Pancreas (tissue), 10 donors: ENCODE results near the gene ACP4. TPM values are rescaled to one million over a fixed set of nuclear protein-coding genes. Genes with fewer than 3 reads are reported as not detected.

ENCODE experiments used
- ATAC-seq, 4 donors: fragments of 200-7000 bp; cut with Tn5 transposase; one replicate each; pipeline versions ENCODE4 v1.8.0 to v1.9.1; 2020; ENCODE audit warnings: mild to moderate bottlenecking in 4 of 4, moderate library complexity in 4 of 4
- DNase-seq, 6 donors: peaks; one replicate each; pipeline ENCODE4 v3.0.0-alpha.2; 2020
- FAIRE-seq: peaks from 2 replicates; lab custom pipeline; 2012; peaks lifted over from hg19 to GRCh38; lab: Jason Lieb, UNC
- H3K27ac ChIP-seq, 4 donors: fragments of 200-600 bp; sonication (generic); 1 replicate in 3 of 4; 2 replicates in 1 of 4; pipeline versions ENCODE4 v1.5.0 to v1.8.0; 2020
- H3K27me3 ChIP-seq, 4 donors: fragments of 200-600 bp; one replicate each; pipeline ENCODE4 v1.8.0; 2021
- H3K36me3 ChIP-seq, 3 donors: fragments of 200-600 bp; sonication (generic) in 1 of 3; one replicate each; pipeline versions ENCODE4 v1.5.0 to v1.8.0; 2020 to 2021
- H3K4me1 ChIP-seq, 3 donors: fragments of 200-600 bp; one replicate each; pipeline ENCODE4 v1.8.0; 2021
- H3K4me3 ChIP-seq, 4 donors: fragments of 200-600 bp; sonication (generic) in 2 of 4; one replicate each; pipeline versions ENCODE4 v1.5.0 to v1.8.0; 2020 to 2021
- H3K9me3 ChIP-seq, 4 donors: fragments of 200-600 bp; one replicate each; pipeline ENCODE4 v1.8.0; 2021
- WGBS, 2 donors: extraction: QIAGEN DNeasy Blood & Tissue Kit; methylation state at CpG; one replicate each; pipeline ENCODE4 v1.1.7; 2013; 5-methylcytosine and 5-hydroxymethylcytosine counted together
- intact Hi-C, 3 donors: fragments of 100-400 bp; cut with DNase I; formaldehyde crosslinking; loops; one replicate each; pipeline versions ENCODE4 v1.11.1 to v1.14.2; 2022
- polyA plus RNA-seq, 2 donors: library from polyadenylated mRNA; stranded (reverse); fragments of 200-250 nt; gene quantifications; one replicate each; pipeline ENCODE4 v1.2.3, GENCODE V29; 2013
- total RNA-seq, 6 donors: library from RNA; stranded (reverse); fragmentation: NEBNext Ultra II Directional in 4 of 6; extraction: Animal tissue kit (Norgen Biotek cat#: 25700) in 4 of 6; gene quantifications; one replicate each; pipeline versions ENCODE4 v1.2.1 to v1.2.4, GENCODE V29; 2021 to 2023
- TF ChIP-seq, protein P1 (sequence below), 4 donors: fragments of 200-600 bp; sonication (generic) in 3 of 4; IDR thresholded peaks; one replicate each; pipeline versions ENCODE4 v1.5.0 to v1.8.0; 2021; ENCODE audit warnings: antibody characterized with exemption in 4 of 4
- donor health status: healthy with polysubstance abuse.
- donor health status: DM: no; HTN: no; CAD: no; lungs with moderate emphysema.
- donor health status: DM: no; HTN: no; CAD: no.
- donor health status: control.
- donor health status: control.
- donor health status: Bipolar disorder and iron deficiency.
- donor health status: DM: yes; HTN: yes; CAD: no.
- donor health status: DM: no; HTN: no; CAD: no.
- donor health status: DM: no; HTN: no; CAD: no.
- donor health status: DM: yes; HTN: yes; CAD: no.

Gene ACP4
- total and polyA plus RNA-seq, 8 donors: not detected

DNA sequence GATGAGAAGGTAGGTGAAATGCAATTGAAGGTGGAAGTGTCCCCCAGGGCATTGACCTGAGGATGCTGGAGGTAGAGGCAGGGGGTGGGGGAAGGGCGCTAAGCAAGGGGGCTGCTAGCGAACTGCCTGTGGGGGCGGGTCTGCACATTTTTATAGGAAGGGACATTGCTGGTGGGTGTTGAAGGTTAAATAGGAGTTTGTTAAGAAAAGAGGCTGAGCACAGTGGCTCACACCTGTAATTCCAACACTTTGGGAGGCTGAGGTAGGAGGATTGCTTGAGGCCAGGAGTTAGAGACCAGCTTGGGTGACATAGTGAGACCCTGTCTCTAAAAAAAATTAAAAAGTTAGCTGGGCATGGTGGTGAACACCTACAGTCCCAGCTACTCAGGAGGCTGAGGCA, 5.5 kb upstream of the ACP4 start:
- Histone ChIP-seq H3K36me3 (no peaks in the 10 kb centered on the region), H3K27ac (no peak overlapping the region), H3K9me3 (no peaks in the 10 kb centered on the region), H3K4me1 (no peaks in the 10 kb centered on the region), H3K4me3 (no peak overlapping the region), H3K27me3 (peaks cover 0 to 18% (median 5%) of the 10 kb centered on the region in 4 donors)
- intact Hi-C loops: loop anchor here in 1 of 3 donors (5.0 kb wide), 2 partner anchors 242 to 427 kb away; no protein-coding TSS in a partner anchor
- TF ChIP-seq, protein P1, sequence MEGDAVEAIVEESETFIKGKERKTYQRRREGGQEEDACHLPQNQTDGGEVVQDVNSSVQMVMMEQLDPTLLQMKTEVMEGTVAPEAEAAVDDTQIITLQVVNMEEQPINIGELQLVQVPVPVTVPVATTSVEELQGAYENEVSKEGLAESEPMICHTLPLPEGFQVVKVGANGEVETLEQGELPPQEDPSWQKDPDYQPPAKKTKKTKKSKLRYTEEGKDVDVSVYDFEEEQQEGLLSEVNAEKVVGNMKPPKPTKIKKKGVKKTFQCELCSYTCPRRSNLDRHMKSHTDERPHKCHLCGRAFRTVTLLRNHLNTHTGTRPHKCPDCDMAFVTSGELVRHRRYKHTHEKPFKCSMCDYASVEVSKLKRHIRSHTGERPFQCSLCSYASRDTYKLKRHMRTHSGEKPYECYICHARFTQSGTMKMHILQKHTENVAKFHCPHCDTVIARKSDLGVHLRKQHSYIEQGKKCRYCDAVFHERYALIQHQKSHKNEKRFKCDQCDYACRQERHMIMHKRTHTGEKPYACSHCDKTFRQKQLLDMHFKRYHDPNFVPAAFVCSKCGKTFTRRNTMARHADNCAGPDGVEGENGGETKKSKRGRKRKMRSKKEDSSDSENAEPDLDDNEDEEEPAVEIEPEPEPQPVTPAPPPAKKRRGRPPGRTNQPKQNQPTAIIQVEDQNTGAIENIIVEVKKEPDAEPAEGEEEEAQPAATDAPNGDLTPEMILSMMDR (IDR thresholded peaks at IDR 0.05): no peak
- ATAC-seq (no peak), FAIRE-seq (no peak), DNase-seq (no peak)
- 78 to 86% methylated on average over 3 of the region's 3 CpGs for WGBS, 2 donors

DNA sequence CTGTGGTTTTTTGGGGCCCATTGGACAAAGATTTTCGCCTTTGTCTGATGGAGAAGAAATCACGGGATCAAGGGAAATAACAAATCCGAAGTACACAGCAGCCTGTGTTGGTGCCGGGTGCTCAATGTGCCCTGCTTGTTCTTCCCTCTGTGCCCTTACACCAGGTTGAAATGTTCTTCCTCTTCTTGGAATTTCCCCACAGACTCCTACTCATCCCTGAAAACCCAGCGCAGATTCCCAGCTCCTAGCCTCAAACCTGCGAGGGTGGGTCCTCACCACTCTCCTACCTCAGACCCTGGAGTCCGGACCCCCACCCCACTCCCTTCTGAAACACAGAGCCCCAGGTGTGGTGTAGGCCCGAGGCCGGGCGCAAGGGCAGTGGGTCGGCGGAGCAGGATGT, 4.9 kb upstream of the ACP4 start:
- H3K4me1 ChIP-seq: no peaks in the 10 kb centered on the region
- H3K36me3 ChIP-seq: no peaks in the 10 kb centered on the region
- H3K4me3 ChIP-seq: no peak overlapping the region
- FAIRE-seq (no peak), DNase-seq (no peak), ATAC-seq (no peak)
- intact Hi-C loops: no loop called here
- H3K27me3 ChIP-seq: peaks cover 0 to 17% (median 5%) of the 10 kb centered on the region in 4 donors
- no peaks in the 10 kb centered on the region for H3K9me3 ChIP-seq
- H3K27ac ChIP-seq: no peak overlapping the region
- 79 to 88% methylated on average over 12 of the region's 12 CpGs for whole genome bisulfite sequencing, 2 donors
- TF ChIP-seq, protein P1 (IDR thresholded peaks at IDR 0.05): no peak

DNA sequence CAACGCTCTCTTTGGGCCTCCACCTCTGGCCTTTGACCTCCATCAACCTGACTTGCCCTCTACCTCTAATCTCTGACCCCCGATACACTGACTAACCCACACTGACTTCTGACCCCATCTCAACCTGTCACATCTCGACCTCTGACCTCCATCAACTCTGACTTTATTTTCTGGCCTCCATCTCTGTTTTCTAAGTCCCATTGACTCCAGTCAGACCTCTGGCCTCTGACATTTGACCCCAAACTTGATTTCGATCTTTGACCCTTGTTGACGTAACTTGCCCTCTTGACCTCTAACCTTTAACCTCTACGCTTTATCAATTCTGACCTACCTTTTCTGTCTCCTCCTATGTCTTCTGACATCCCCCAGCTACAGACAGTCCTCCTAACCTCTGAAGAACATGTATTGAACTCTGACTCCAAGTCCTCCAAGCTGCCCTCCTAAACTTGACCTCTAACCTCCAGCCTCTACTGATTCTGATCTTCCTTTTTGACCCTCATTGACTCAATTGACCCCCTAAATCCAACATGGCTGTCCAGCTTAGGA, 780 bp downstream of the ACP4 start:
- no peak for DNase-seq
- H3K4me1 ChIP-seq: no peaks in the 10 kb centered on the region
- WGBS, 2 donors: 83 to 87% methylated on average over 6 of the region's 6 CpGs
- H3K27me3 ChIP-seq: no peaks in the 10 kb centered on the region
- intact Hi-C loops: no loop called here
- no peak for ATAC-seq
- TF ChIP-seq, protein P1 (IDR thresholded peaks at IDR 0.05): no peak
- no peak overlapping the region for H3K4me3 ChIP-seq
- H3K27ac ChIP-seq: no peak overlapping the region
- FAIRE-seq: no peak
- no peaks in the 10 kb centered on the region for H3K36me3 ChIP-seq
- H3K9me3 ChIP-seq: no peaks in the 10 kb centered on the region

GRCh38 chr19:50791594-50792271, 1.5 kb downstream of the ACP4 start:
- TF ChIP-seq, protein P1 (IDR thresholded peaks at IDR 0.05): no peak
- intact Hi-C loops: no loop called here
- DNase-seq: peak in 1 of 6 donors; percentile 73
- Histone ChIP-seq H3K27me3 (no peaks in the 10 kb centered on the region), H3K27ac (no peak overlapping the region), H3K4me1 (no peaks in the 10 kb centered on the region), H3K36me3 (peaks cover 0 to under 1% (median under 1%) of the 10 kb centered on the region in 3 donors), H3K4me3 (no peak overlapping the region), H3K9me3 (no peaks in the 10 kb centered on the region)
- FAIRE-seq: no peak
- 56% methylated on average over 47 of the region's 47 CpGs for WGBS, 2 donors
- peak in 1 of 4 donors; percentile 11 for ATAC-seq
